Activated T-cell treated with anti-CD3 and anti-CD28 coated beads for 4 hours (primary cell): ENCODE data around the gene ZNF296.

Experiments used
- DNase-seq: peaks from one replicate; pipeline ENCODE4 v3.0.0-alpha.2; 2020

Gene ZNF296

DNA sequence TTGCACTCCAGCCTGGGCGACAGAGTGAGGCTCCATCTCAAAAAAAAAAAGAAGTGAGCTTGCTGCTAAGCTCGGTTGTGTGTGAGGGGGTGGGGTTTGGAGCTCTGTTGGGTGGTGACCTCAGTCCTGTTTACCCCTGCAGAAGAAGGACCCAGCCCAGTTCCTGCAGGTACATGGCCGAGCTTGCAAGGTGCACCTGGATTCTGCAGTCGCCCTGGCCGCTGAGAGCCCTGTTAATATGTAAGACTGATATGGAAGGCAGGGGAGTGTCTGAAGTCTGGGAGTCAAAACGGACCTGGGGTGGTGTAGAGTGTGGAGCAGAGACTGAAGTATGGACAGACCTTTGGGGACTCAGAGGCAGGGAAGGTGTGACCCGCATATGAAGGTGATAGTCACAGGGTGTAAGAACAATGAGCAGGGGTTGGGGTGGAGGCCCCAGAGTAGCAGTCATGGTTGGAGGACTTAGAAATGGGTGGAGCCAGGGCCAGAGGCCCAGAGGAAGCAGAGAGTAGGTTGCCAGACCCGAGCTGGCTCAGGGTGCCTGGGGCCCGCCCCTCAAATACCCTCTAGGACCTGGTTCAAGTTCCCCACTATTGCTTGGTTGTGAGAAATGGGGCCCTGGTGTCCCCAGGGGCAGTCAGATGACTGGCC, 24.2 kb downstream of the ZNF296 start:
- DNase-seq, result no peak

DNA sequence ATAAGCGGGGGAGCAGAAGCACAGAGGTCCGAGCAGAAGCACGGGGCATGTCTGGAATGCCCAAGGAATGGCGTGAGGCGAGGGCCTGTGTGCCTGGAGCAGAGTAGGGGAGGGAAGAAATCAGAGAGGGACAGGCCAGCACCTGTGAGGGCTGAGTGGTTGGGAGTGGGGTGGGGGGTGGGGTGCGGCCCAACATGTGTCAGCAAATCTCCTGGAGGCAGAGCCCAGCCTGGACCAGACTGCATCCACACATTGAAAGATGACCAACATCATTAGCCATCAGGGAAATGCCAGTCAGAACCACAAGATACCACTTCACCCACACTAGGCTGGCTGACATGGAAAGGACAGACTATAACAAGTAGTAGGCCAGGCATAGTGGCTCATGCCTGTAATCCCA, 26.2 kb downstream of the ZNF296 start:
- no peak for DNase-seq

DNA sequence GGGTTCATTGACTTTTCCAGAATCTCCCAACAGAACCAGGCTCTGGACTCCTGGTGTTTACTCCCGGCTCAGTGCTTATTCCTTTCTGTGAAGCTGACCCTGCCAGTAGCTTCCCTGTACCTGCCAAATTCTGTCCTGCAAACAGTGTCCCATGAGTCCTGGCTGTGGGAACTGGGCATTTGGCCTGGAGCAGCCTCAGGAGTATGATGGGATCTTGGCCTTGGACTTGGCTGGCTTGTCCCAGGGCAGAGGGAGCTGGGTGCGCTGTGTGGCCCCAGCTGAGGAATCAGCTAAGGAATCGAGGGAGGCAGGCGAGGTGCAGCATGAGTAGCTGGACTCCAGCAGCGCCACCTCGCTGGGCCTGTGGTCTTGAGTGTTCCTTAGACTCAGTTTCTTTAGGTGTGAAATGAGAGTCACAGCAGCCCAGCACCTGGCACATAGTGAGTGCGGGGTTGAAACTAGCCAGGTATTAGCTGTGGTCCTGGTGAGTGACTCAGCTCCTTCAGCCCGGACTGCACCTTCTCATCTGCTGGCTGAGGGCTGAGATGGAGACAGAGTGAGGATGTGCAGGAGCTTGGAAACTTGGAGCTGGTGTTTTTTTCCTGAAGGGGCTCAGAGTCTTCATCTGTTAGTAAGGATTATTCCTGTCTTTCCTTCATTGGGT, 27.1 kb downstream of the ZNF296 start:
- DNase-seq, result no peak

DNA sequence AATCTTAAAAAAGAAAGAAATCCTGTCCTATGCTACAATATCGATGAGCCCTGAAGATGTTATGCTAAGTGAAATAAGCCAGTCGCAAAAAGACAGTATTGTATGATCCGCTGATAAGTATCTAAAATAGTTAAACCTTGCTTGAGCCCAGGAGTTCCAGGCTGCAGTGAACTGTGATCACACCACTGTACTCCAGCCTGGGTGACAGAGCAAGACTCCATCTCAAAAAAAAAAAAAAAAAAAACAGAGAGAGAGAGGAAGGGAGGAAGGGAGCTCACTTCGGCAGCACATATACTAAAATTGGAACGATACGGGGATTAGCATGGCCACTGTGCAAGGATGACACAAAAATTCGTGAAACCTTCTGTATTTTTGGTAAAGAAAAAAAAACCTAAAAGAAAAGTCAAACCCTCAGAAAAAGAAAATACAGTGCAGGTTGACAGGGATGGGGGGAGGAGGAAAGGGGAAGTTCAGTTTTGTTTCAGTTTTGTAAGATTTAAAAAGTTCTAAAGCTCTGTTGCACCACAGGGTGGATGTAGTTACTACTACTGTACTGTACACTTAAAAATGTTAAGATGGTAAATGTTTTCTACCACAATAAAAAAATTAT, 29.0 kb downstream of the ZNF296 start:
- no peak for DNase-seq

DNA sequence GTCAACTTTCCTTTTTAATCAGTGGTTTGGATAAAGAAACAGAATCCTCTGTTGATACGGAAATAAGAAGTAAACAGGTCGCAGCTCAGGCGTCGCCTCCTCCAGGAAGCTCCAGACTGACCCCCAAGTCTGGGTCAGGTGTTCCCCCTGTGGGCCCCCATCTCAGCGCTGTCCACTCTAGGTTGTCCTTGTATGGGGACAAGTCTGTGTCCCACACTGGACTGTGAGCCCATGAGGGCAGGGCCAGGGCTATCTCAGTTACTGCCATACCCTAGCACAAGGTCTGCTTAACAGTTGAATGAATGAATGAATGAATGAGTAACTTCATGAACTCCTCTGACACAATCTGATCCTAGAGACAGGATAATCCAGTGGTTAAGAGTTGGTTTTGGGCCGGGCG, 29.9 kb downstream of the ZNF296 start:
- no peak for DNase-seq

DNA sequence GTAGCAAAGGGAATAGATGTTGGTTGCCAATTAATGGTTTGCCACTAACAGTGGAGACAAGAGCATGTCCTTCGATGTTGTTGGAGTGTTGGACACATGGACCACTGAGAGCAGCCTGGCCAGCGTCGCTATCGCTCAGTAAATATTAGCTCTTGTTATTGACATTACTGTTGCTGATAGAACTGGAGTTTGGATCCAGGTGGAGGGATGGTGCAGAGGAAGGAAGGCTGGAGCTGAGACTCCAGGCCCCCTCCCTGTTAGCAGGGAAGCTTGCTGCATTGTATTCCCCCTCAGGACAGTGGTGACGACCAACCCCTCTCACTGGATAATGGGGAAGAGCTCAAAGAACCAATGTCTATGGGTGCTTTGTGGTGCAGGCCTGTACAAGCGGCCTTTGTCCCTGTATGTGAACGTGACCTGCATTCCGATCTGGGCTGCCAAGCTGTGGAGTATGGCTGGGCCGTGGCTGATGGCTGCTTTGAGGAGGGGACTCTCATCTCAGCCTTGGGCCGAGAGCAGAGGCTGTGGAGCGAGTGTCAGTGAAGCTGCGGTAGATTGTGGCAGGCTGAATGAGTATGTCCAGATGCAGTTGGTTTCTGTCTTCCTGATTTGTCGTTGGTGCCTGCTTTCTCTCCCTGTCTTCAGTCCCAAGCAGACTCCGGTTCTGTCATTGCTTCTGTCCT, 30.5 kb downstream of the ZNF296 start:
- no peak for DNase-seq

DNA sequence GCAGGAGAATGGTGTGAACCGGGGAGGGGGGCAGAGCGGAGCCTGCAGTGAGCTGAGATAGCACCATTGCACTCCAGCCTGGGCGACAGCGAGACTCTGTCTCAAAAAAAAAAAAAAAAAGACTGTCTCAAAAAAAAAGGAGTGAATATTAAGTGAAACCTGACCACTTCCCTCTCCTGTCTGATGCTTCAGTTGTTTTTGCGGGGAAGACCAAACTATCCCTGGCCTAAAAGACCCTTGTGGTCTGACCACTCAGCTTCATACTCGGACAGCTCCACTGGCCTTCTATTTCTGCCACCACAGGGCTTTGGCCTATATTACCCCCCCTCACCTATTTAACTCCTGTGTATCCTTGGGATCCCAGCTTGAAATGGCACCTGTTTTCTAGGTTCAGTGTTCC, 35.2 kb downstream of the ZNF296 start:
- no peak for DNase-seq

DNA sequence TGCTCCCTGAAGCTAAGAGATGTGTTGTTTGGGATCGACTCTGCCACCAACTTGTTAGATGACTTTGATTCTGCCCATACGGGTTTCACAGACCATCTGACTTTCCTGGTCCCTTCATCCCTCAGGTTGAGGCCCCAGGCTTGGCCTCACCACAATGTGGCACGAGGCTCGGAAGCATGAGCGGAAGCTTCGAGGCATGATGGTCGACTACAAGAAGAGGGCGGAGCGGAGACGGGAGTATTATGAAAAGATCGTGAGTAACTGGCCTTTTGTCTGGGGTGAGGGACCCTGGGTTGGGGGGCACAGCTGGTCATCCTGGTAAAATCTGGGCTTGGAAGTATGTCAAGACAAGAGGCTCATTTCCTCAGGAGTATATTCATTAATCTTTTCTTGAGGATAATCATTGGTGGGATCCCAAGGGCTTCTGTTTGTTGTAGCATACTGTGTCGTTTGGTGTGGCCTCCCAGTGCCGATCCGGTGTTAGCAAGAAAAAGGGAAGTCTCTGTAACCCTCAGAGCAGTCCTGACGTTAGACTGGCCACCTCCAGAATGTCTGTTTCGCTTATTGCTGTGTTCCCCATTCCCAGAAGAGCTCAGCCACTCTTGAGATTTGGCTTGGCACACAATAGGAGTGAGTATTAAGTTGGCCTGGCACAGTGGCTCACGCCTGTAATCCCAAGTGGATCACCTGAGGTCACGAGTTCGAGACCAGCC, 36.1 kb downstream of the ZNF296 start:
- no peak for DNase-seq

DNA sequence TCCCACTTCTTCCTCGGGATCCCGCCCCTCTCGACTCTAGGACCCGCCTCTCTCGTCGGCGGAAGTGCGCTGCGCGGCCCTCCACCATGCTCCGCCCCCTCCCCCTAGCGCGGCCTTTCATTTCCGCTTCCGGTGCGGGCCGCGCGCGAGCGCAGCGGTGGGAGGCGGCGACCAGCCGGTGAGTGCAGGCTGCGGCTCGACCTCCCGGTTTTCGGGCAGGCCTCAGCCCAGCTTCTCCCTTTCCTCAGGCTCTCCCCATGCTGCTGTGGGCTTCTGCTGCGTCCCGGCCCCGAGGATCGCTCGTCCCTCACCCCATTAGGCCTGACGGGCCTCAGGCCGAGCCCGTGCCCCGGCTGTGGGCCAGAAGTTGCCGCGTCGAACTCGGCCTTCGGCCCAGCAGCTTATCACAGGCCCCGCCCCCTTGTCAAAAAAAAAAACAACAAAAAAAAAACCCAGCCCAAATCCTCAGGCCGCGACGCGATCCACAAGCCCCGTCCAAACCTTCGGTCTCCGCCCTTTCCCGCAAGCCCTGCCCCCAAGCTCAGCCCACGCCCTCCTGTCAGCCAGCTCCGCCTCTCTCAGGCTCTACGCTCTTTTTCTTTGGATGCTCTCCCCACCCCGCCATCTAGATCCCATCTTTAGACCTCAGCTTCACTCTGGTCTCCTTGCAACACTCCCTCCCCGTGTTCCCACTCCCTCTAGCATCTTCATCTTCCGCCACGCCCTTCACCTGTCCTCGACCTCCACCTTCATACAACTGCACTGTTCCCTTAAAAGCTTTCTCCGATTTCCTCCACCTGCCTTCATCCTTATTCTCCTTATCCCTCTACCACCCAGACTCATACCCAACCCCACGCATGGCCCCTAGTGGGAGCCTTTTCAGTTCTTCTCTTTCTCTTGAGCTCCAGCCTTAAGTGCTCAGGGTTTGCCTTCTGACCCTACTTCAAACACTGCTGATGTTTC, 37.1 kb downstream of the ZNF296 start, which contains the start of gene CLASRP:
Gene CLASRP, plus strand, starts transcription at position 115 of the 963 bp plus-strand sequence. CDS start 1,168 bp downstream, outside the sequence.
- DNase-seq, result peak; percentile 86

DNA sequence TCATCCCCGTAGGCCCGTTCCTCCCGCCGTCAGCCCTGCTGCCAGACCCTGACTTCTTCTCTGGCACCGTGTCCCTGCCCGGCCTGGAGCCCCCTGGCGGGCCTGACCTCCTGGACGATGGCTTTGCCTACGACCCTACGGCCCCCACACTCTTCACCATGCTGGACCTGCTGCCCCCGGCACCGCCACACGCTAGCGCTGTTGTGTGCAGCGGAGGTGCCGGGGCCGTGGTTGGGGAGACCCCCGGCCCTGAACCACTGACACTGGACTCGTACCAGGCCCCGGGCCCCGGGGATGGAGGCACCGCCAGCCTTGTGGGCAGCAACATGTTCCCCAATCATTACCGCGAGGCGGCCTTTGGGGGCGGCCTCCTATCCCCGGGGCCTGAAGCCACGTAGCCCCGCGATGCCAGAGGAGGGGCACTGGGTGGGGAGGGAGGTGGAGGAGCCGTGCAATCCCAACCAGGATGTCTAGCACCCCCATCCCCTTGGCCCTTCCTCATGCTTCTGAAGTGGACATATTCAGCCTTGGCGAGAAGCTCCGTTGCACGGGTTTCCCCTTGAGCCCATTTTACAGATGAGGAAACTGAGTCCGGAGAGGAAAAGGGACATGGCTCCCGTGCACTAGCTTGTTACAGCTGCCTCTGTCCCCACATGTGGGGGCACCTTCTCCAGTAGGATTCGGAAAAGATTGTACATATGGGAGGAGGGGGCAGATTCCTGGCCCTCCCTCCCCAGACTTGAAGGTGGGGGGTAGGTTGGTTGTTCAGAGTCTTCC, 38.7 kb downstream of the ZNF296 start:
- DNase-seq, result no peak

DNA sequence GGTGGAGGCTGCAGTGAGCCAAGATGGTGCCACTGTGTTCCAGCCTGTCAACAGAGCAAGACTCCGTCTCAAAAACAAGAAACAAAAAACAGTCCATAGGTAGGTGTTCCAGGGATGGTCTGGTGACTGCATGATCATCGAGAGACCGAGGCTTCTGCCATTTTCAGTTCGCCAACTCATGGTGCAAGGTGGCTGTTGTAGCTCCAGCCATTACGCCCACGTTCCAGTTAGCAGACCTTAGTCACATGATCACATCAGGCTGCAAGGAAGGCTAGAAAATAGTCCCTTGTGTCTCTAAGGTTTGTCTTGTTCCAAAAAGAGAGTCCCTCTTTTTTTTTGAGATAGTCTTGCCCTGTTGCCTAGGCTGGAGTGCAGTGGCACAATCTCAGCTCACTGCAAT, 40.5 kb downstream of the ZNF296 start:
- no peak for DNase-seq

DNA sequence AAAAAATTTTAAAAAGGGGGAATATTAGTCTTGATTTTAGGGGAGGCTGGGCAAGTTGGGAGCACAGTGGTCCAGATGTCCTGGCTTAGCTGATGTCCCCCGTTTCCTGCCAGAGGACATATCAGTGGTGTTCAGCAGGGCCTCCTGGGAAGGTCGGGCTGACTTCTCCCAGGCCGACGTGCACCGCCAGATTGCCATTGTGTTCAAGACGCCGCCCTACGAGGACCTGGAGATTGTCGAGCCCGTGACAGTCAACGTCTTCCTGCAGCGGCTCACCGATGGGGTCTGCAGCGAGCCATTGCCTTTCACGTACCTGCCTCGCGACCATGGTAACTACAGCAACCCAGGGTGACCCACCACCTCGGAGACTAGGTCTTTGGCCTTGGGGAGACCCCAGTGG, 43.9 kb downstream of the ZNF296 start:
- no peak for DNase-seq

DNA sequence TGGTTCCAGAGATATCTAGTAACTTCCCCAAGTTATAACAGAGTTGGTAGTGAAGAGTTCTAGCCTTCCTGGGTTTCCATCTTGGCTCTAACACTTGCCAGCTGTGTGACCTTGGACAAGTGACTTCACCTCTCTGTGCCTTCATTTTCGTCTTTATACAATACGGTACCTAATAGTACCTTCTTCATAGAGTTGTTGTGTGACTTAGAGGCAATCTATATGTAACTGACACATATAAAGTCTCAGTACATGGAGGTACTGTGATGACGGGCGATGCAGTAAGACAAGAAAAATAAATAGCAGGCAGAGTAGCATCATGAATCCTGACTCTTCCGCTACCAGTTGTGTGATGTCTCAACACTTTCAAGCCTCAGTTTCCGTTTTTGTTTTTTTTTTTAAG, 45.5 kb downstream of the ZNF296 start:
- DNase-seq, result no peak

DNA sequence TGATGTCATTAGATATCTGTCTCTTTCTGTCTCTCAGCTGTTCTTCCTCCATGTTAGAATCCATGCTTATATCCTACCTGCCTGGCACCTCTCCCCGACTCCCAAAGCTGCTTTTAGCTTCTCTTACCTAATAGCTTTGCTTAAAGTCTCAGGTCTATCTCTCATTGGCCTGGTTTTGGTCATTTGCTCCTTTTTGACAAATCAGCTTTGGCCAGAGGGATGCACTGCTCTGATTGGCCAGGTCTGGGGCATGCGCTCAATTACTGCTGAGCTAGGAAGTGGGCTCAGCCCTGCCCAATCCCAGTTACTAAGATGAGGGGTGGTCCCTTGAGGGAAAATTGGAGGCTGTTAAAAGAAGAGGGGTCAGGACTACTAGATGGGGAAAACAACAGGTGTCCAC, 48.9 kb downstream of the ZNF296 start:
- no peak for DNase-seq

DNA sequence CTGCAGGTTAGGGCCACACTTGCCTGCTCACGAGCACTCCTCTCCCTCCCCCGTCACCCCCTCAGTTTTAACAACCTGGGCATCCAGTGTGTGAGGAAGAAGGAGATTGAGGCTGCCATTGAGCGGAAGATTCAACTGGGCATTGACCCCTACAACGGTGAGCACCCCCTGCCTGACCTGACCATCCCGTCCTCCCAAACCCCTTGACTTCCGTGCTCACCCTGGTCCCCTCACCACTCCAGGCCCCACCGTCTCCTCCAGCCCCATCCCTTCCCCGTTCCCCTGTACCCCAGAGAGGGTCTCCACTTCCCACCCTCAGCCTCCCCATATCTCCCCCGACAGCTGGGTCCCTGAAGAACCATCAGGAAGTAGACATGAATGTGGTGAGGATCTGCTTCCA, 51.0 kb downstream of the ZNF296 start:
- no peak for DNase-seq

DNA sequence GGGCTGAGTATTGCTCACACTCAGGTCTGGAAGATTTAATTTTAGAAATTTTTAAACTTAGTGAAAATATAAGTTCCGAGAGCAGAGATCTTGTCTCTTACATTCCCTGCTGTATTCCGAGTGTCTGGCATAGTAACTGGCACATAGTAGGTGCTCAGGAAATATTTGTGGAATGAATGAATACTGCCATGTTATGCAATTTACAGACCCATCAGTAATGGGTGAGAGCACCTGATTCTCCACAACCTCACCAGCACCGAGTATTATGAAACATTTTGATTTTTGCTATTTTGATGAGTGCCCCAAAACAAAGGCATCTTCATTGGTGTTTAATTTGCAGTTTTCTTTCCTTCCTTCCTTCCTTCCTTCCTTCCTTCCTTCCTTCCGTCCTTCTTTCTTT, 53.2 kb downstream of the ZNF296 start:
- no peak for DNase-seq

DNA sequence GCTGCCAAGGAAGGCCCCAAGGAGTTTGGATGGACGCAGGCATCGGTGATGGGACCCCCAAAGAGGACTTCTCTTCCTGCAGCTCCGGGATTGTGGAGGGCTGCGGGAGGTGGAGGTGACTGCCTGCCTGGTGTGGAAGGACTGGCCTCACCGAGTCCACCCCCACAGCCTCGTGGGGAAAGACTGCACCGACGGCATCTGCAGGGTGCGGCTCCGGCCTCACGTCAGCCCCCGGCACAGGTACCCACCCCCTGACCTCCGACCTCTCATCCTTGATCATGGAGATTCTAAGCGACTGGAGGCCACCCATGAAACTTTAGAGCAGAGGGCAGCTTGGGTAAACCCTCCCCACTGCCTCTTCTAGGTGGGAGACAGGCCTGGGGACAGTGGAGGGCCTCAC, 54.3 kb downstream of the ZNF296 start:
- DNase-seq, result no peak
